Hindlimb muscle (tissue), 1 donor: Measurements from ENCODE around the gene ZNG1B. TPM values are rescaled to one million over a fixed set of nuclear protein-coding genes. Genes with fewer than 3 reads are reported as not detected.
A peak's percentile ranks its signal among the peaks of the same experiment; 100 is the strongest.
"Not testable (repeated sequence)": the region's sequence is repeated elsewhere in the genome, so short reads cannot be mapped to it uniquely, and the experiment has no call there.

Experiments used
- DNase-seq: peaks from one replicate; pipeline ENCODE4 v3.0.0-alpha.2; 2013
- polyA plus RNA-seq: library from polyadenylated mRNA; unstranded; fragments of 120-200 nt; gene quantifications from one replicate; pipeline ENCODE4 v1.2.1, GENCODE V29; 2013; ENCODE audit not compliant: insufficient read length

Gene ZNG1B
- polyA plus RNA-seq, 1 donor = 42.4 TPM

- not testable (repeated sequence) for DNase-seq
Measured at GRCh38 chr2:113503094-113504042, 65.9 kb downstream of the ZNG1B start.

GRCh38 chr2:113504081-113504480 is 66.6 kb downstream of the ZNG1B start:
- not testable (repeated sequence) for DNase-seq

GRCh38 chr2:113507394-113508140 is 70.1 kb downstream of the ZNG1B start:
- not testable (repeated sequence) for DNase-seq

DNA sequence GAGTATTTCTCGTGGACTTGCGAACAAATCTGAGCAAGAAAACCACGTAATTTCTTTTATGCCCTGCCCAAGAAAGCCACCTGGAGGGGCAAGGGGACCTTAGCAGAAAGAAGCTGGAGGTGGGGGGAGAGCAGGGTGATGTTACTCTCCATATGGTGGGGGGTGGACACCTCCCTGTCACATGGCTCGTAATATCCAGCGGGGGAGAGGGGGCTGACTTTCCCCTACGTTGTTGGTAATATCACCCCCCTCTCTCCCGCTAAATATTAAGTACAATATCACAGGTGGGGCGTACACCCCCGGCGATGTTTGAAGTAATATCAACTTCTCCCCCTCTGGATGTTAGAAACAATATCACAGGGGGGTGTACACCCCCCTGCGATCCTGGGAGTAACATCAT is 70.7 kb downstream of the ZNG1B start:
- not testable (repeated sequence) for DNase-seq

- DNase-seq = not testable (repeated sequence)
Measured at GRCh38 chr2:113510913-113511312, 73.4 kb downstream of the ZNG1B start.

- not testable (repeated sequence) for DNase-seq
Measured at GRCh38 chr2:113511859-113512258, 74.4 kb downstream of the ZNG1B start.

GRCh38 chr2:113515457-113515856 is 78.0 kb downstream of the ZNG1B start:
- not testable (repeated sequence) for DNase-seq

GRCh38 chr2:113515995-113516394 is 78.5 kb downstream of the ZNG1B start:
- DNase-seq = not testable (repeated sequence)

GRCh38 chr2:113517025-113517424 is 79.5 kb downstream of the ZNG1B start:
- DNase-seq = not testable (repeated sequence)

DNA sequence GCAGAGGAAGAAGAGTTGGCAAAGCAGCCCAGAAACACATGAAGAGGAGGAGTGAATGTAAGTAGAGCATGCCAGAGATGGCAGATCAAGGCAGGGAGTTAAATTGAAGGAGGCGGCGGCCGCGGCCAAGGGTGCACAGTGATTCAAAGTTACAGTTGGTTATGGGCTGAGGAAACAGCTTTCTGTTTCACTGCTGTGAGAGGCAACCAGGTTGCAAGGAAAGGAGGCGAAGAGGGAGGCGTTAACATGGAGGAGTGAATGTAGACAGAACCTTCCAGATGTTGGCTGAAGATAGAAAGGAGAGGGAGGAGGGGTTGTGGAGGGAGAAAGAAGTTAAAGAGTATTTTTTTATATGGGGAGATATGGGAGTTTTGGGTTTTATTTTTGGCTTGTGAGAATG is 83.3 kb downstream of the ZNG1B start:
- not testable (repeated sequence) for DNase-seq

GRCh38 chr2:113521492-113521891 is 84.0 kb downstream of the ZNG1B start:
- not testable (repeated sequence) for DNase-seq

DNA sequence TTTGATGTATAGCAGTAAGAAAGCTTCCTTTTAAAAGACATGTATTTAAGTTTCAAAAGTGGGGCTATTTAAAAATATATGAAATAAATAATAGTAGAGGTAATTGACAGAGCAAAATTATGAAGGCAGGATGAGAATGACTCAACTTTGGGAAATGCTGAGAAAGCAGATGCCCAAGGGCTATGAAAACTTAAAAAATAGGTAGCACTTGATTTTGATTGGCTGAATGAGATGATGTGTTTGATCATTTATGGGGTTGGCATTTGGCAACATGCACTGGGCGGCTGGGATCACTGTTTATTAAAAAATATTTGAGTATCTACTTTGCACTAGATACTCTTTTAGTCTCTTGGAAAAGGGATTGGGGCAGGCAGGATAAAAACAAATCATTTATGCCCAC is 87.5 kb downstream of the ZNG1B start:
- not testable (repeated sequence) for DNase-seq

DNA sequence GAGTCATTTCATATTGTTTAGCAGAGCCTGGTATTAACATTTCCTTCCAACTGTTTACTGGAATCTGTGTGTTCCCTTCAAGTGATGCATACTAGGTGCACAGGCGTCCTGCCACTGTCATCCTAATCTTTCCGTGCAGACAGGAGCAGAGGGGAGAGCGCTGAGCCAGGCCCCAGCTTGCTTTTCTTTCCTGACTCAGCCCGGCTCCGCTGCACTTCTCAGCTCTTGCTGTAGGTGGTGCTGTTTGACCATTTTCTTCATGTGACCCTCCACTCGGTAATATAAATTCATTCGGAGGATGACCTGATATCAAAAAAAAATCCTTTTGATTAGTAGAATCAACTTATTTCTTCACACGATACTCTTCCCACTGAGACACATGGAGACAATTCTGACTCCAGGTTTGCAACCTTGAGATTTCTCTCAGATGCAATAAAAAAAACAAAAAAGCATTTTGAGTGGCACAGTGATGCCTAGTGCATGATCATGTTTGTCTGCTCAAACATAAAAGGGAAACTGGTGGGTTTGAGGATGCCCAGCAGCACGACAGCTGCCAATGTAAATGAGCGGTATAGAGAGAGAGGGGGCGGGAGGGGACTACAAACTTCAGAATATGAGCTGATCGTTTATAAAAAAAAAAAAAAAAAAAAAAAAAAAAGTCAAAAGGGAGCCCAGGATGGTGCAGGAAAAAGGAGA is 90.0 kb downstream of the ZNG1B start:
- DNase-seq = not testable (repeated sequence)

DNA sequence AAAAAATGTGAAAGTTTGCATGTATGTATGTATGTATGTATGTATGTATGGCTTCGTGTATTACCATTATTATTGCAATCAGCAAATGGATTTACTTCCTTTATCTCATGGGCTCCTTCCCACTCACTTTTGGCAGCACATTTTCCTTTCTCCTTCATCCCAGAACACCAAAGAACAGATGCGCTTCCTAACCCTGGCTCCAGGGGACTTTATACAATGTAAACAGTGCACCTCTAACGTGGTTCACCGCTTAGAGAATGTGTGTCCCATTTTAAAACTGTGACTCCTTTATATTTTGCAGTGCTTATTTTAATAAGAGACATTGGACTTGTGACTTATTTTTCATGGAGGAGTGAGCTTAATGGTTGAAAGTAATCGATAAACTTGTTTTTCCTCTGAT is 90.6 kb downstream of the ZNG1B start:
- DNase-seq = not testable (repeated sequence)

- DNase-seq = not testable (repeated sequence)
Measured at GRCh38 chr2:113528904-113529303, 91.4 kb downstream of the ZNG1B start.

- DNase-seq = not testable (repeated sequence)
Measured at GRCh38 chr2:113532991-113533390, 95.5 kb downstream of the ZNG1B start.

GRCh38 chr2:113536573-113536972 is 99.1 kb downstream of the ZNG1B start:
- DNase-seq = not testable (repeated sequence)

- not testable (repeated sequence) for DNase-seq
Measured at GRCh38 chr2:113540834-113541203, 103.3 kb downstream of the ZNG1B start.

GRCh38 chr2:113541204-113541975 is 103.9 kb downstream of the ZNG1B start:
- peak; percentile 36 for DNase-seq

DNA sequence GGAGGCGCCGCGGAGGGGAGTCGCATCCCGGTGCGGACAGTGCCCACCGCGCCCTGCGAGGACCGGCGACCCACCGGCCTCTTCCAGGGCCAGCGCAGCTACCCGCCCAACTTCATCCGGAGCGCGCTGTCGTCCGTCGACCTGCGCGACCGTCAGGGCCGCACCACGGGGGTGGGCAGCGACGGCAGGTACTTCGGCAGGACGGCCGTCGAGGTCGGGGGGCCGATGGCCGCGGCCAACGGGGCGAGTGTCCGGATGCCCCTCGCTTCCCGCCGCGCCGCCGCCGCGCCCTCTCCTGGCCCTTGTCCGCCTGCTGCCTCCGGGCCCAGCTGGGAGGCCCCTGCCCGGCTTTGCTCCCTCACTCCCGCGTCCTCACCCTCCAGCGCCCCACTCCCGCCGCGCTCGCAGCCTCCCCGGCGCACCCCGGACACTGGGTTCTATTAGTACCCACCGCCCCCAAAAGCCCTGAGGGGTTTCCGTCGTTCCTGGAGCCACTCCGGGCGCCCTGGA is 104.5 kb downstream of the ZNG1B start:
- not testable (repeated sequence) for DNase-seq

- DNase-seq = not testable (repeated sequence)
Measured at GRCh38 chr2:113542529-113542928, 105.0 kb downstream of the ZNG1B start.
